Measurements from ENCODE around the gene OXNAD1.

- TF ChIP-seq POLR2A (IDR thresholded peaks at IDR 0.05; ENCODE audit: low read depth, low read length) (no peak), TAF1 (IDR thresholded peaks at IDR 0.05; ENCODE audit: low read depth, low read length) (no peak), POU2F2 (IDR thresholded peaks at IDR 0.05; ENCODE audit: low read depth, low read length) (no peak), POLR2AphosphoS5 (IDR thresholded peaks at IDR 0.05; ENCODE audit: low read depth, low read length) (no peak)
These were observed 409 bp downstream of the OXNAD1 start for GRCh38 chr3:16265455-16265786.
